ENCODE data around the gene SLC6A20.

The SLC6A20 gene

GRCh38 chr3:45795882-45796765 lies at the start of gene SLC6A20:
Gene SLC6A20, minus strand, starts transcription at chr3:45796536. Its CDS starts 117 bp downstream, at chr3:45796419.
- in situ Hi-C loops (cut with MboI; ENCODE audit: low sequenced_read_pairs), result no loop called here

- in situ Hi-C loops (cut with MboI; ENCODE audit: low sequenced_read_pairs), result no loop called here
Measured at GRCh38 chr3:45844616-45845015, 48.3 kb upstream of the SLC6A20 start.

- in situ Hi-C loops (cut with MboI; ENCODE audit: low sequenced_read_pairs), result no loop called here
Measured at GRCh38 chr3:45842851-45843625, 46.7 kb upstream of the SLC6A20 start.

GRCh38 chr3:45841757-45842491 lies 45.6 kb upstream of the SLC6A20 start, which contains the start of gene LZTFL1:
Gene LZTFL1, minus strand, starts transcription at chr3:45842119. Its CDS starts 128 bp downstream, at chr3:45841991.
- in situ Hi-C loops (cut with MboI; ENCODE audit: low sequenced_read_pairs), result no loop called here

- in situ Hi-C loops (cut with MboI; ENCODE audit: low sequenced_read_pairs), result no loop called here
Measured at GRCh38 chr3:45841420-45841756, 45.1 kb upstream of the SLC6A20 start.

GRCh38 chr3:45838466-45838865 lies 42.1 kb upstream of the SLC6A20 start:
- in situ Hi-C loops (cut with MboI; ENCODE audit: low sequenced_read_pairs), result no loop called here

- in situ Hi-C loops (cut with MboI; ENCODE audit: low sequenced_read_pairs), result no loop called here
Measured at GRCh38 chr3:45832699-45833098, 36.4 kb upstream of the SLC6A20 start.

GRCh38 chr3:45830121-45830520 lies 33.8 kb upstream of the SLC6A20 start:
- in situ Hi-C loops (cut with MboI; ENCODE audit: low sequenced_read_pairs), result no loop called here

- in situ Hi-C loops (cut with MboI; ENCODE audit: low sequenced_read_pairs), result no loop called here
Measured at GRCh38 chr3:45826908-45827307, 30.6 kb upstream of the SLC6A20 start.

GRCh38 chr3:45826321-45826720 lies 30.0 kb upstream of the SLC6A20 start:
- in situ Hi-C loops (cut with MboI; ENCODE audit: low sequenced_read_pairs), result no loop called here

GRCh38 chr3:45821127-45821526 lies 24.8 kb upstream of the SLC6A20 start:
- in situ Hi-C loops (cut with MboI; ENCODE audit: low sequenced_read_pairs), result no loop called here

- in situ Hi-C loops (cut with MboI; ENCODE audit: low sequenced_read_pairs), result no loop called here
Measured at GRCh38 chr3:45819543-45819942, 23.2 kb upstream of the SLC6A20 start.

GRCh38 chr3:45817831-45818522 lies 21.6 kb upstream of the SLC6A20 start:
- in situ Hi-C loops (cut with MboI; ENCODE audit: low sequenced_read_pairs), result no loop called here

GRCh38 chr3:45816544-45816943 lies 20.2 kb upstream of the SLC6A20 start:
- in situ Hi-C loops (cut with MboI; ENCODE audit: low sequenced_read_pairs), result no loop called here

- in situ Hi-C loops (cut with MboI; ENCODE audit: low sequenced_read_pairs), result no loop called here
Measured at GRCh38 chr3:45814322-45814721, 18.0 kb upstream of the SLC6A20 start.

GRCh38 chr3:45807681-45808540 lies 11.6 kb upstream of the SLC6A20 start:
- in situ Hi-C loops (cut with MboI; ENCODE audit: low sequenced_read_pairs), result no loop called here

GRCh38 chr3:45807133-45807532 lies 10.8 kb upstream of the SLC6A20 start:
- in situ Hi-C loops (cut with MboI; ENCODE audit: low sequenced_read_pairs), result no loop called here

- in situ Hi-C loops (cut with MboI; ENCODE audit: low sequenced_read_pairs), result no loop called here
Measured at GRCh38 chr3:45806072-45806471, 9.7 kb upstream of the SLC6A20 start.

- in situ Hi-C loops (cut with MboI; ENCODE audit: low sequenced_read_pairs), result no loop called here
Measured at GRCh38 chr3:45803252-45803935, 7.1 kb upstream of the SLC6A20 start.
